Endodermal cell (in vitro differentiated cells): Measurements from ENCODE around the gene HTR3A. TPM values are rescaled to one million over a fixed set of nuclear protein-coding genes. Genes with fewer than 3 reads are reported as not detected.
A peak's percentile ranks its signal among the peaks of the same experiment; 100 is the strongest.

Experiments
- DNase-seq: peaks from one replicate; pipeline ENCODE4 v3.0.0-alpha.2; 2017
- H3K27ac ChIP-seq: 2 replicates; pipeline ENCODE4 v1.5.1; 2013; ENCODE audit warnings: mild to moderate bottlenecking, low read depth, low read length, moderate library complexity
- H3K27me3 ChIP-seq: 2 replicates; pipeline ENCODE4 v1.6.1; 2013; ENCODE audit warnings: mild to moderate bottlenecking, low read length, moderate library complexity; ENCODE audit not compliant: insufficient read depth, control insufficient read depth, poor library complexity, severe bottlenecking
- H3K36me3 ChIP-seq: 2 replicates; pipeline ENCODE4 v1.7.0; 2013; ENCODE audit warnings: mild to moderate bottlenecking, low read length, moderate library complexity; ENCODE audit not compliant: control insufficient read depth, insufficient read depth
- H3K4me1 ChIP-seq: one replicate; pipeline ENCODE4 v1.7.0; 2013; ENCODE audit warnings: low read length; ENCODE audit not compliant: control insufficient read depth, insufficient read depth
- H3K4me3 ChIP-seq: 2 replicates; pipeline ENCODE4 v1.5.1; 2013; ENCODE audit warnings: mild to moderate bottlenecking, low read length, moderate library complexity
- H3K9ac ChIP-seq: 2 replicates; pipeline ENCODE4 v1.6.1; 2013; ENCODE audit warnings: mild to moderate bottlenecking, low read length, moderate library complexity; ENCODE audit not compliant: poor library complexity, severe bottlenecking; ENCODE audit errors: extremely low read depth
- H3K9me3 ChIP-seq: 2 replicates; pipeline ENCODE4 v1.6.1; 2013; ENCODE audit warnings: mild to moderate bottlenecking, low read length, moderate library complexity; ENCODE audit not compliant: control insufficient read depth
- H3K27ac Mint-ChIP-seq: 2 replicates; pipeline ENCODE4 v1.8.0; 2020; ENCODE audit warnings: mixed read lengths
- H3K27me3 Mint-ChIP-seq: 2 replicates; pipeline ENCODE4 v1.8.0; 2021; ENCODE audit warnings: mild to moderate bottlenecking, mixed read lengths; ENCODE audit not compliant: insufficient read depth
- H3K36me3 Mint-ChIP-seq: 2 replicates; pipeline ENCODE4 v1.8.0; 2020; ENCODE audit warnings: low read depth, mixed read lengths
- H3K4me1 Mint-ChIP-seq: 2 replicates; pipeline ENCODE4 v1.8.0; 2020; ENCODE audit warnings: mixed read lengths
- H3K4me3 Mint-ChIP-seq: 2 replicates; pipeline ENCODE4 v1.8.0; 2020; ENCODE audit warnings: mild to moderate bottlenecking, moderate library complexity, mixed read lengths
- H3K9me3 Mint-ChIP-seq: 2 replicates; pipeline ENCODE4 v1.8.0; 2020; ENCODE audit warnings: mild to moderate bottlenecking, mixed read lengths
- CTCF ChIP-seq: fragments of 200-600 bp; sonication (generic); conservative IDR thresholded peaks from 2 replicates; pipeline ENCODE4 v1.5.0; 2021; ENCODE audit warnings: antibody characterized with exemption, mild to moderate bottlenecking
- WGBS, 2 experiments: methylation state at CpG; one replicate each; pipeline versions ENCODE4 v1.1.5 to v1.1.7; 2013; ENCODE audit warnings: missing lambda C conversion rate in 2 of 2, mixed read lengths in 1 of 2; ENCODE audit not compliant: insufficient coverage in 1 of 2, insufficient read length in 1 of 2; 5-methylcytosine and 5-hydroxymethylcytosine counted together
- total RNA-seq, 2 donors: library from RNA; stranded (reverse); fragmentation: NEBNext Ultra II Directional in 1 of 2; extraction: Animal tissue kit (Norgen Biotek cat#: 25700) in 1 of 2; gene quantifications; 2 replicates in 1 of 2; 3 replicates in 1 of 2; pipeline ENCODE4 v1.2.1, GENCODE V29; 2021

The HTR3A gene
- total RNA-seq, 2 donors from 2014 or later, result 0.55 TPM; not detected in 1

GRCh38 chr11:113949891-113950290, 25.0 kb upstream of the HTR3A start:
- TF ChIP-seq CTCF, result no peak
- Mint-ChIP-seq H3K4me3 (no peak overlapping the region), H3K27ac (peak overlapping the region; percentile 11), H3K36me3 (no peaks in the 10 kb centered on the region), H3K27me3 (peaks cover 4% of the 10 kb centered on the region), H3K4me1 (peaks cover 11% of the 10 kb centered on the region), H3K9me3 (no peaks in the 10 kb centered on the region)
- no peak for DNase-seq
- Histone ChIP-seq H3K27me3 (no peaks in the 10 kb centered on the region), H3K9me3 (no peaks in the 10 kb centered on the region), H3K27ac (no peak overlapping the region), H3K4me3 (no peak overlapping the region), H3K36me3 (no peaks in the 10 kb centered on the region), H3K9ac (no peak overlapping the region), H3K4me1 (no peaks in the 10 kb centered on the region)
- 88% methylated on average over 4 of the region's 4 CpGs; no CpG with 5 or more reads in 1 of the 2 experiments for WGBS, 2 experiments

DNA sequence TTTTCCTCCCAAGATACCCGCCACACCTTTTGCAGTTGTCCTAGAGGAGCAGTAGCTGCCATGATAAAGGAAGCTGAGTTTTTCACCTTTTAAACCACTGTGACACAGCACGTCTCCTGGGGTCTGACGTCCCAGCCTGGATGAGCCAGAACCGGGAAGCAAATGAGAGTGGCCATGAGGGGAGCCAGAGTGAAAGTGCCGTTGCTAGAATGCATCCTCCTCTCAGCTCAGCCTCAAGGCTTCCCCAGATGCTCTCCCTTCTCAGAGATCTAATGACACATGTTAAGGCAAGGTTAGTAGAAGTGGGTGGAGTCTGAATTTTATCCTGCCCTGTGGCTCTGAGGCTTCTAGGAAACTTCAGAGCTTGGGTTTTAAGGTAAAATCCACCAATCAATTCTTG, 23.4 kb upstream of the HTR3A start:
- peaks cover 11% of the 10 kb centered on the region for H3K4me1 Mint-ChIP-seq
- no peaks in the 10 kb centered on the region for H3K36me3 ChIP-seq
- 73 to 76% methylated on average over 4 to 5 of the region's 5 CpGs for WGBS, 2 experiments
- H3K4me3 Mint-ChIP-seq, result no peak overlapping the region
- no peaks in the 10 kb centered on the region for H3K36me3 Mint-ChIP-seq
- H3K27ac Mint-ChIP-seq, result peak overlapping the region; percentile 67
- H3K9me3 ChIP-seq, result no peaks in the 10 kb centered on the region
- H3K4me1 ChIP-seq, result no peaks in the 10 kb centered on the region
- H3K27me3 ChIP-seq, result no peaks in the 10 kb centered on the region
- H3K27ac ChIP-seq, result no peak overlapping the region
- TF ChIP-seq CTCF, result peak; percentile 14
- no peak overlapping the region for H3K4me3 ChIP-seq
- H3K27me3 Mint-ChIP-seq, result peaks cover 4% of the 10 kb centered on the region
- H3K9ac ChIP-seq, result no peak overlapping the region
- H3K9me3 Mint-ChIP-seq, result no peaks in the 10 kb centered on the region
- peak; percentile 70 for DNase-seq

DNA sequence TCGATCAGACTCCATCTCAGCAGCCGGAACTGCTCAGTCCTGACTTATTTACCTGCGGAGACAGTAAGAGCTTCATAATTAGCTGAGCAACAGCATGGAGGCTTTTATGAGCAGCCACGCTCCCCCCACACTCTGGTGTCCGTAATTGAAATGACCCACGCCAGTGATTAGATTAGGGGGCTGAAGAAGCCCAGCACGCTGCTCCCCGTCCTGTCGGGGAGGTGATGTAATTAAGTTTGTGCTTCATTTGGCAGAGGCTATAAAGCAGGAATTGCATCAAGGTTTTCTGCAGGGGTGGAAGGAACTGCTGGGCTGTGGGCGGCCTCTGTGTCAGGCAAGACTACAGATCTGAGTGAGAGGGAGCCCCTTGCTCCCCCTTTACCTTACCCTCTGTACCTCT, 22.8 kb upstream of the HTR3A start:
- no peak overlapping the region for H3K4me3 Mint-ChIP-seq
- no peaks in the 10 kb centered on the region for H3K4me1 ChIP-seq
- H3K27me3 Mint-ChIP-seq, result peaks cover 4% of the 10 kb centered on the region
- no peak overlapping the region for H3K9ac ChIP-seq
- no peaks in the 10 kb centered on the region for H3K36me3 ChIP-seq
- no peaks in the 10 kb centered on the region for H3K27me3 ChIP-seq
- H3K9me3 ChIP-seq, result no peaks in the 10 kb centered on the region
- no peak overlapping the region for H3K4me3 ChIP-seq
- WGBS, 2 experiments, result 90 to 94% methylated on average over 3 to 10 of the region's 10 CpGs
- no peak for TF ChIP-seq CTCF
- H3K36me3 Mint-ChIP-seq, result no peaks in the 10 kb centered on the region
- H3K4me1 Mint-ChIP-seq, result peaks cover 11% of the 10 kb centered on the region
- no peak overlapping the region for H3K27ac ChIP-seq
- no peaks in the 10 kb centered on the region for H3K9me3 Mint-ChIP-seq
- no peak overlapping the region for H3K27ac Mint-ChIP-seq
- no peak for DNase-seq
